Glutamatergic neuron (in vitro differentiated cells): ENCODE measurements around the gene MST1. TPM values are rescaled to one million over a fixed set of nuclear protein-coding genes. Genes with fewer than 3 reads are reported as not detected.
A peak's percentile ranks its signal among the peaks of the same experiment; 100 is the strongest.

Experiments
- DNase-seq: peaks from one replicate; pipeline ENCODE4 v3.0.0; 2022
- H3K27ac Mint-ChIP-seq: one replicate; pipeline ENCODE4 v1.8.0; 2020; ENCODE audit warnings: mild to moderate bottlenecking, mixed read lengths, inconsistent platforms; ENCODE audit not compliant: unreplicated experiment
- H3K27me3 Mint-ChIP-seq: one replicate; pipeline ENCODE4 v1.8.0; 2020; ENCODE audit warnings: mild to moderate bottlenecking, moderate library complexity, mixed read lengths, inconsistent platforms; ENCODE audit not compliant: unreplicated experiment
- H3K36me3 Mint-ChIP-seq: one replicate; pipeline ENCODE4 v1.8.0; 2020; ENCODE audit warnings: mild to moderate bottlenecking, mixed read lengths, inconsistent platforms; ENCODE audit not compliant: unreplicated experiment
- H3K4me1 Mint-ChIP-seq: one replicate; pipeline ENCODE4 v1.8.0; 2020; ENCODE audit warnings: mild to moderate bottlenecking, low read depth, mixed read lengths, inconsistent platforms; ENCODE audit not compliant: unreplicated experiment
- H3K4me3 Mint-ChIP-seq: one replicate; pipeline ENCODE4 v1.8.0; 2020; ENCODE audit warnings: mild to moderate bottlenecking, mixed read lengths, inconsistent platforms; ENCODE audit not compliant: unreplicated experiment
- H3K9me3 Mint-ChIP-seq: one replicate; pipeline ENCODE4 v1.8.0; 2020; ENCODE audit warnings: mild to moderate bottlenecking, moderate library complexity, mixed read lengths, inconsistent platforms; ENCODE audit not compliant: unreplicated experiment
- total RNA-seq: library from RNA; stranded (reverse); fragmentation: NEBNext Ultra II Directional; extraction: Animal tissue kit (Norgen Biotek cat#: 25700); gene quantifications from one replicate; pipeline ENCODE4 v1.2.1, GENCODE V29; 2021; ENCODE audit not compliant: unreplicated experiment
- TF ChIP-seq, protein P1 (sequence below): fragments of 200-600 bp; sonication (generic); IDR thresholded peaks from one replicate; pipeline ENCODE4 v1.5.0; 2021; ENCODE audit not compliant: partially characterized antibody, unreplicated experiment

MST1 gene
- total RNA-seq, 1 donor from 2014 or later, result 23.4 TPM

DNA sequence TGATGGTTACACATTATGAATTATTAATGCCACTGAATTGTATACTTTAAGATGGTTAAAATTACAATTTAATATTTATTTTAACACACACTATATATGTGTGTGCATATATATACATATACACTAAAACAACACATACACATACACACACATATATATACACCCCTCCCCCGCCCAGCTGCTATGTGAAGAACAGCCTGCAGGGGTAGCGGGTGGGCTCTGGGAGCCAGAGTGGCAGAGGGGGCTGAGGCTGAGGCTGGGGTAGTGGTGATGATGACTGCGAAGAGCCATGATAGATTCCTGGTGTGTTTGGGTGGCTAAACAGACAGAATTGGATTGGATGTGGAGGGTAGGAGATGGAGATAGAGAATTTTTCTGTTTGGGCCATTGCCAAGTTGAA is 54.5 kb downstream of the MST1 start:
- Mint-ChIP-seq H3K27me3 (peaks cover 8% of the 10 kb centered on the region), H3K36me3 (peaks cover 19% of the 10 kb centered on the region), H3K4me3 (no peak overlapping the region), H3K9me3 (peaks cover 12% of the 10 kb centered on the region), H3K4me1 (peaks cover 5% of the 10 kb centered on the region), H3K27ac (no peak overlapping the region)
- DNase-seq, result peak; percentile 45
- TF ChIP-seq, protein P1, sequence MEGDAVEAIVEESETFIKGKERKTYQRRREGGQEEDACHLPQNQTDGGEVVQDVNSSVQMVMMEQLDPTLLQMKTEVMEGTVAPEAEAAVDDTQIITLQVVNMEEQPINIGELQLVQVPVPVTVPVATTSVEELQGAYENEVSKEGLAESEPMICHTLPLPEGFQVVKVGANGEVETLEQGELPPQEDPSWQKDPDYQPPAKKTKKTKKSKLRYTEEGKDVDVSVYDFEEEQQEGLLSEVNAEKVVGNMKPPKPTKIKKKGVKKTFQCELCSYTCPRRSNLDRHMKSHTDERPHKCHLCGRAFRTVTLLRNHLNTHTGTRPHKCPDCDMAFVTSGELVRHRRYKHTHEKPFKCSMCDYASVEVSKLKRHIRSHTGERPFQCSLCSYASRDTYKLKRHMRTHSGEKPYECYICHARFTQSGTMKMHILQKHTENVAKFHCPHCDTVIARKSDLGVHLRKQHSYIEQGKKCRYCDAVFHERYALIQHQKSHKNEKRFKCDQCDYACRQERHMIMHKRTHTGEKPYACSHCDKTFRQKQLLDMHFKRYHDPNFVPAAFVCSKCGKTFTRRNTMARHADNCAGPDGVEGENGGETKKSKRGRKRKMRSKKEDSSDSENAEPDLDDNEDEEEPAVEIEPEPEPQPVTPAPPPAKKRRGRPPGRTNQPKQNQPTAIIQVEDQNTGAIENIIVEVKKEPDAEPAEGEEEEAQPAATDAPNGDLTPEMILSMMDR, result peak; percentile 21

Other genes with a start within 250 kb of the MST1 start
- gene DAG1, start 219.2 kb downstream of the MST1 start, total RNA-seq, result 46.8 TPM
- 46.9 TPM for gene BSN, start 135.0 kb downstream of the MST1 start, total RNA-seq
- gene APEH, start 15.1 kb downstream of the MST1 start, total RNA-seq, result 119 TPM
- 56.6 TPM for gene RNF123, start 83 bp upstream of the MST1 start, total RNA-seq
- gene AMIGO3, start 30.2 kb upstream of the MST1 start, total RNA-seq, result 1.4 TPM
- 21.2 TPM for gene GMPPB, start 34.5 kb upstream of the MST1 start, total RNA-seq
- gene IP6K1, start 97.1 kb upstream of the MST1 start, total RNA-seq, result 44.6 TPM
- gene CDHR4, start 110.4 kb upstream of the MST1 start, total RNA-seq, result not detected
- gene INKA1, start 113.8 kb upstream of the MST1 start, total RNA-seq, result 4.2 TPM
- 0.54 TPM for gene UBA7, start 124.5 kb upstream of the MST1 start, total RNA-seq
- gene TRAIP, start 167.1 kb upstream of the MST1 start, total RNA-seq, result 11.3 TPM
- gene CAMKV, start 180.4 kb upstream of the MST1 start, total RNA-seq, result 518 TPM
- 8.6 TPM for gene MST1R, start 214.4 kb upstream of the MST1 start, total RNA-seq
- 15.4 TPM for gene MON1A, start 240.3 kb upstream of the MST1 start, total RNA-seq